SU-DHL-6 (cell line): Measurements from ENCODE around the gene EFCAB11.

ENCODE experiments used
- H2AFZ ChIP-seq: fragments of 200-600 bp; sonication (generic); 2 replicates; pipeline ENCODE4 v1.6.1; 2014; ENCODE audit warnings: low read depth, mild to moderate bottlenecking, moderate library complexity, mixed read lengths, antibody characterized with exemption, low read length; ENCODE audit not compliant: severe bottlenecking
- H3F3A ChIP-seq: fragments of 200-600 bp; shearing (Covaris generic); 2 replicates; pipeline ENCODE4 v1.6.0; 2016; ENCODE audit warnings: antibody characterized with exemption, mild to moderate bottlenecking; ENCODE audit not compliant: insufficient read depth
- H3K27ac ChIP-seq: fragments of 200-600 bp; sonication (generic); 2 replicates; pipeline ENCODE4 v1.5.1; 2016; ENCODE audit warnings: low read depth, mild to moderate bottlenecking, low read length, moderate library complexity, mixed read lengths
- H3K27me3 ChIP-seq: fragments of 200-600 bp; sonication (generic), shearing (Covaris generic); 2 replicates; pipeline ENCODE4 v1.6.0; 2014; ENCODE audit warnings: mild to moderate bottlenecking, low read length
- H3K36me3 ChIP-seq: fragments of 200-600 bp; sonication (generic); 2 replicates; pipeline ENCODE4 v1.6.1; 2014; ENCODE audit warnings: mild to moderate bottlenecking, low read length, mixed read lengths
- H3K4me2 ChIP-seq: fragments of 300-600, 200-600 bp; shearing (Covaris generic), sonication (generic); 2 replicates; pipeline ENCODE4 v1.6.0; 2014; ENCODE audit warnings: low read length, low read depth, mild to moderate bottlenecking; ENCODE audit not compliant: poor library complexity, severe bottlenecking
- H3K4me3 ChIP-seq: fragments of 200-600 bp; sonication (generic); 2 replicates; pipeline ENCODE4 v1.5.1; 2014; ENCODE audit warnings: antibody characterized with exemption, low read length, mild to moderate bottlenecking, mixed read lengths; ENCODE audit not compliant: insufficient read depth, poor library complexity, severe bottlenecking
- H3K79me2 ChIP-seq: fragments of 200-600 bp; sonication (generic); 2 replicates; pipeline ENCODE4 v1.6.1; 2014; ENCODE audit warnings: mild to moderate bottlenecking, low read length, moderate library complexity; ENCODE audit not compliant: insufficient read depth
- H3K9ac ChIP-seq: fragments of 200-600 bp; sonication (generic); 2 replicates; pipeline ENCODE4 v1.7.0; 2014; ENCODE audit warnings: mild to moderate bottlenecking, low read length
- H3K9me2 ChIP-seq: fragments of 200-600 bp; sonication (generic); replicated peaks from 2 replicates; pipeline ENCODE4 v1.6.1; 2014; ENCODE audit warnings: low read length; ENCODE audit not compliant: insufficient read depth
- H3K9me3 ChIP-seq: fragments of 200-600 bp; sonication (generic); 2 replicates; pipeline ENCODE4 v1.6.1; 2014; ENCODE audit warnings: low read length, mixed read lengths; ENCODE audit not compliant: insufficient read depth
- H4K20me1 ChIP-seq: fragments of 200-600 bp; sonication (generic); 2 replicates; pipeline ENCODE4 v1.6.1; 2014; ENCODE audit warnings: low read depth, mild to moderate bottlenecking, antibody characterized with exemption, low read length, moderate library complexity, mixed read lengths
- EZH2phosphoT487 ChIP-seq: fragments of 200-600 bp; sonication (generic), shearing (Covaris generic); conservative IDR thresholded peaks from 2 replicates; pipeline ENCODE4 v1.6.1; 2018; ENCODE audit warnings: mild to moderate bottlenecking, antibody characterized with exemption, low read length, moderate library complexity, mixed read lengths
- TF ChIP-seq, protein P1 (sequence below): fragments of 200-600 bp; sonication (generic); IDR thresholded peaks from one replicate; pipeline ENCODE4 v1.5.1; 2017; ENCODE audit warnings: antibody characterized with exemption, mild to moderate bottlenecking, low read length, moderate library complexity; ENCODE audit not compliant: insufficient read depth, poor library complexity, severe bottlenecking

EFCAB11 gene

DNA sequence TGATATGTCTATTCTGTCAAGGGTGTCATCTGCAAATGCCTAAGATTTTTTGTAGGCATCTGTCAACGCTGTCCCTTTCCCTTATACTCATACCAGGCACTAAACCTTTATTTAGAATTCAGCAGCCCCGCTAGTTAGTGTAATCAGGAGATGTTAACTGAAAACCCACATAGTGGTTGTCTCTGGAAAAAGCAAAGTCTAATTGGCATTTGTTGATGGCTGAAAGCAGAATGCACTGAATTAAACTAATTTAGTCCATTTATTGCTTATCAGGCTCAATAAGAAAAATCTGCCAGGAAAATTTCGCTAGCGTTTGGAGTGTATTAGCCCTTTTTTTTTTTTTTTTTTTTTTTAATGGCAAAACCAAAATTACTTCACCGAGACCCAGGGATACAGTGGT, 35.7 kb upstream of the EFCAB11 start:
- no peak overlapping the region for H3K4me2 ChIP-seq
- no peaks in the 10 kb centered on the region for H3F3A ChIP-seq
- no peak overlapping the region for H3K4me3 ChIP-seq
- H3K9me3 ChIP-seq: no peaks in the 10 kb centered on the region
- H3K27ac ChIP-seq: no peak overlapping the region
- H4K20me1 ChIP-seq: no peaks in the 10 kb centered on the region
- H3K9me2 ChIP-seq: no peaks in the 10 kb centered on the region
- no peaks in the 10 kb centered on the region for H3K79me2 ChIP-seq
- H3K27me3 ChIP-seq: no peaks in the 10 kb centered on the region
- TF ChIP-seq, protein P1, sequence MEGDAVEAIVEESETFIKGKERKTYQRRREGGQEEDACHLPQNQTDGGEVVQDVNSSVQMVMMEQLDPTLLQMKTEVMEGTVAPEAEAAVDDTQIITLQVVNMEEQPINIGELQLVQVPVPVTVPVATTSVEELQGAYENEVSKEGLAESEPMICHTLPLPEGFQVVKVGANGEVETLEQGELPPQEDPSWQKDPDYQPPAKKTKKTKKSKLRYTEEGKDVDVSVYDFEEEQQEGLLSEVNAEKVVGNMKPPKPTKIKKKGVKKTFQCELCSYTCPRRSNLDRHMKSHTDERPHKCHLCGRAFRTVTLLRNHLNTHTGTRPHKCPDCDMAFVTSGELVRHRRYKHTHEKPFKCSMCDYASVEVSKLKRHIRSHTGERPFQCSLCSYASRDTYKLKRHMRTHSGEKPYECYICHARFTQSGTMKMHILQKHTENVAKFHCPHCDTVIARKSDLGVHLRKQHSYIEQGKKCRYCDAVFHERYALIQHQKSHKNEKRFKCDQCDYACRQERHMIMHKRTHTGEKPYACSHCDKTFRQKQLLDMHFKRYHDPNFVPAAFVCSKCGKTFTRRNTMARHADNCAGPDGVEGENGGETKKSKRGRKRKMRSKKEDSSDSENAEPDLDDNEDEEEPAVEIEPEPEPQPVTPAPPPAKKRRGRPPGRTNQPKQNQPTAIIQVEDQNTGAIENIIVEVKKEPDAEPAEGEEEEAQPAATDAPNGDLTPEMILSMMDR: no peak
- no peak for TF ChIP-seq EZH2phosphoT487
- no peak overlapping the region for H2AFZ ChIP-seq
- no peak overlapping the region for H3K9ac ChIP-seq
- peaks cover 48% of the 10 kb centered on the region; the same call in 1 of the 2 replicates for H3K36me3 ChIP-seq

DNA sequence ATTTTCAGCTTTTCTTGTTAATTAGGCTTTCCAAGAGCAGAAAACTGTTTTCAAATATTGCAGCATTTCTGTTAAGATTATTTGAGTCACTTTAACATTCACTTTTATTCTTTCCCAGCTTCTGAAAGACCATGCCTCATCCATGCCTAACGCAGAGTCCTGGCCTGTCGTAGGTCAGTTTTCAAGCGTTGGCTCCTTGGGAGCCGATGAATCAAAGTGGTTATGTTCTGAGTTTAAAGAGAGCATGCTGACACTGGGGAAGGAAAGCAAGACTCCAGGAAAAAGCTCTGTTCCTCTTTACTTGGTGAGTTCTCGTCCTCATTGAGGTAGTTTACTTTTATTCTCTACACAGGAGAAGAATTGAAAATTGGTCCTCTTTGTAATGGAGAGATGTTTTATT, 34.3 kb upstream of the EFCAB11 start:
- Histone ChIP-seq H3K27me3 (no peaks in the 10 kb centered on the region), H2AFZ (no peak overlapping the region), H3K79me2 (no peaks in the 10 kb centered on the region), H3K4me2 (no peak overlapping the region), H3K27ac (no peak overlapping the region), H3F3A (no peaks in the 10 kb centered on the region), H3K36me3 (peaks cover 39% of the 10 kb centered on the region; the same call in 1 of the 2 replicates), H3K4me3 (no peak overlapping the region), H3K9ac (no peak overlapping the region), H3K9me2 (no peaks in the 10 kb centered on the region), H3K9me3 (no peaks in the 10 kb centered on the region), H4K20me1 (no peaks in the 10 kb centered on the region)
- TF ChIP-seq, protein P1: no peak
- TF ChIP-seq EZH2phosphoT487: no peak

DNA sequence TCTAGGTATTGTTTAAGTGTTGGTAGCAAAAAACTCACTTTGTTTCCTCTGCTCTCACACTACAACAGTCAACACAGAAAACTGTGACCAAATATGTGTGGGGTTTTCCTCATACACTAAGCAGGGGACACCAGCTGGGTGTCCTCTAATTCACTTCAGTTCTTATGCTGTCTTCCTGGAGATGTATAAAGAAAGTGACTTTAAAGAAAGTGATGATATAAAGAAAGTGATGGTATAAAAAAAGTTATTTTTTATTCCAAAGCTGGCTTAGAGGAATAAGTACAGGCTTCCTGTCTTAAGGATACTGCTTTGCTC, 32.6 kb upstream of the EFCAB11 start:
- Histone ChIP-seq H3K36me3 (peaks cover 27% of the 10 kb centered on the region; the same call in 1 of the 2 replicates), H3K27me3 (no peaks in the 10 kb centered on the region), H3K9me2 (no peaks in the 10 kb centered on the region), H3K27ac (no peak overlapping the region), H3K9me3 (no peaks in the 10 kb centered on the region), H3K4me3 (no peak overlapping the region), H4K20me1 (no peaks in the 10 kb centered on the region), H3F3A (no peaks in the 10 kb centered on the region), H2AFZ (no peak overlapping the region), H3K79me2 (no peaks in the 10 kb centered on the region), H3K9ac (no peak overlapping the region), H3K4me2 (no peak overlapping the region)
- TF ChIP-seq EZH2phosphoT487: no peak
- TF ChIP-seq, protein P1: no peak
